Activated T-cell treated with anti-CD3 and anti-CD28 coated beads, Interleukin-2, amount 50 U/mL, for 4 hours (primary cell): ENCODE results near the gene BRAP. TPM values are rescaled to one million over a fixed set of nuclear protein-coding genes. Genes with fewer than 3 reads are reported as not detected.
"Not testable (repeated sequence)": the region's sequence is repeated elsewhere in the genome, so short reads cannot be mapped to it uniquely, and the experiment has no call there.

Source experiments
- ATAC-seq, 2 donors: fragments of 200-7000 bp; cut with Tn5 transposase; one replicate each; pipeline ENCODE4 v1.10.0; 2021
- DNase-seq: peaks from one replicate; pipeline ENCODE4 v3.0.0-alpha.2; 2020
- H3K27me3 Mint-ChIP-seq: one replicate; pipeline ENCODE4 v1.8.0; 2021; ENCODE audit warnings: low read depth, mixed read lengths
- H3K36me3 Mint-ChIP-seq: one replicate; pipeline ENCODE4 v1.8.0; 2022; ENCODE audit warnings: mixed read lengths; ENCODE audit not compliant: insufficient read depth
- H3K4me1 Mint-ChIP-seq: one replicate; pipeline ENCODE4 v1.8.0; 2021; ENCODE audit warnings: low read depth, mixed read lengths
- H3K4me3 Mint-ChIP-seq: one replicate; pipeline ENCODE4 v1.8.0; 2021; ENCODE audit warnings: mild to moderate bottlenecking, moderate library complexity, mixed read lengths
- H3K9me3 Mint-ChIP-seq: one replicate; pipeline ENCODE4 v1.8.0; 2021; ENCODE audit warnings: mixed read lengths
- total RNA-seq, 3 donors: library from RNA; stranded (reverse); gene quantifications; one replicate each; pipeline ENCODE4 v1.2.1, GENCODE V29; 2021

BRAP gene
- total RNA-seq, 3 donors from 2014 or later, result 21.0 to 24.1 (median 23.1) TPM

DNA sequence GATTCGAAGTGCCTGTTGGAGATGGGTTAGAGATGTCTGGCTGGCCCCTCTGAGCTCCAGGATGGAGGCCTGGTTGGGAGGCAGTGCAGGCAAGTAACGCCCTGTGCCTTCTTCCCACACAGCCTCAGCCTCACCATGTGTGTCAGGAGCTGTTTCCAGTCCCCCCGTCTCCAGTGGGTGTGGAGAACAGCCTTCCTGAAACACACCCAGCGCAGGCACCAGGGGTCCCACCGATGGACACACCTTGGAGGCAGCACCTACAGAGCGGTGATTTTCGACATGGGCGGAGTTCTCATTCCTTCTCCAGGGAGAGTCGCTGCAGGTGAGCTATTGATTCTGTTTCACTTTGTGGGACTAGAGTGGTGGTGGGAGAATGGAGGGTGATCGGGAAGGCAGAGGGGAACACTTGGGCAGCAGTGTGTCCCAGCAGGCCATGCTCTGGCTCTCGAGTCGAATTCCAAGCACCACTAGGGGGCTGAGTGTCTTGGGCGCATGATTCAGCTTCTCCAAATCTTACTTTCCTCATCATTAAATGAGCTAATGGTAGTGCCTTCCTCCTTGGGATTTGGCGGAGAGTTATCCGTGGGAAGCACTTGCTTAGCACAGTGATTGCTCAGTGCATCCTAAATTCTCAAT lies 6.9 kb upstream of the BRAP start:
- no peak for ATAC-seq
- H3K27me3 Mint-ChIP-seq, result no peaks in the 10 kb centered on the region
- H3K4me3 Mint-ChIP-seq, result no peak overlapping the region
- peaks cover 1% of the 10 kb centered on the region for H3K4me1 Mint-ChIP-seq
- no peak for DNase-seq
- H3K9me3 Mint-ChIP-seq, result no peaks in the 10 kb centered on the region
- peaks cover 37% of the 10 kb centered on the region for H3K36me3 Mint-ChIP-seq

GRCh38 chr12:111691262-111691661 lies 5.5 kb upstream of the BRAP start:
- H3K4me1 Mint-ChIP-seq, result peaks cover 10% of the 10 kb centered on the region
- no peak overlapping the region for H3K4me3 Mint-ChIP-seq
- H3K9me3 Mint-ChIP-seq, result no peaks in the 10 kb centered on the region
- no peaks in the 10 kb centered on the region for H3K27me3 Mint-ChIP-seq
- ATAC-seq, result no peak
- no peak for DNase-seq
- H3K36me3 Mint-ChIP-seq, result peaks cover 35% of the 10 kb centered on the region

- Mint-ChIP-seq H3K27me3 (no peaks in the 10 kb centered on the region), H3K36me3 (peaks cover 14% of the 10 kb centered on the region), H3K4me1 (peaks cover 30% of the 10 kb centered on the region), H3K4me3 (no peak overlapping the region), H3K9me3 (no peaks in the 10 kb centered on the region)
- DNase-seq, result no peak
- no peak for ATAC-seq
These were observed 2.2 kb upstream of the BRAP start for GRCh38 chr12:111687952-111688351.

- Mint-ChIP-seq H3K4me1 (peaks cover 32% of the 10 kb centered on the region), H3K9me3 (no peaks in the 10 kb centered on the region), H3K27me3 (no peaks in the 10 kb centered on the region), H3K4me3 (peak overlapping the region; percentile 97), H3K36me3 (peaks cover 13% of the 10 kb centered on the region)
- DNase-seq (no peak), ATAC-seq (no peak)
These were observed 1.5 kb upstream of the BRAP start for GRCh38 chr12:111687255-111687654.

DNA sequence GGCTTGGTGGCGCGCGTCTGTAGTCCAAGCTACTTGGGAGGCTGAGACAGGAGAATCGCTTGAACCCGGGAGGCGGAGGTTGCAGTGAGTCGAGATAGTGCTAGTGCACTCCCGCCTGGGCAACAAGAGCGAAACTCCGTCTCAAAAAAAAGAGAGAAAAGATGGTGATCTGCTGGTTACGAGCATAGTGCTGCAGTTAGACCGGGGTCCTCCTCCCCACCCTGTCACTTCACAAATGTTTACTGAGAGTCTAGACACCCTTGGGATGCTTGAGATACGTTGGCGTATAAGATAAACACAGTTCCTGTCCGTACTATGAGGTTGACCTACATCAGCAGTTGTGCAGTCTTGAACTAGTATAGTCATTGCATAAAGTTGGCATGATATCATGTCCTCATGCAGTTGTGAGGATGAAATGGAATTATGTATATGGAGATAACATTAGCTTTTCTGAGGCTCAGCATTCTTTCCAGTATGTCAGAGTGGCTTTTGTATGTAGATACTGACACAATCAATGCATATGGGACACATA lies 884 bp upstream of the BRAP start:
- no peak for ATAC-seq
- H3K4me1 Mint-ChIP-seq, result peaks cover 33% of the 10 kb centered on the region

GRCh38 chr12:111685322-111685810 lies 390 bp downstream of the BRAP start:
- Mint-ChIP-seq H3K36me3 (peaks cover 13% of the 10 kb centered on the region), H3K27me3 (no peaks in the 10 kb centered on the region), H3K9me3 (no peaks in the 10 kb centered on the region), H3K4me1 (peaks cover 33% of the 10 kb centered on the region), H3K4me3 (peak overlapping the region; percentile 97)
- ATAC-seq (peak; percentile 26 to 28), DNase-seq (no peak)

More for the DNA sequence above, 884 bp upstream of the BRAP start:
- peak overlapping the region; percentile 97 for H3K4me3 Mint-ChIP-seq
- no peaks in the 10 kb centered on the region for H3K9me3 Mint-ChIP-seq
- H3K36me3 Mint-ChIP-seq, result peaks cover 18% of the 10 kb centered on the region
- DNase-seq, result no peak
- H3K27me3 Mint-ChIP-seq, result no peaks in the 10 kb centered on the region

- H3K4me1 Mint-ChIP-seq, result peaks cover 33% of the 10 kb centered on the region
- not testable (repeated sequence) for H3K27me3 Mint-ChIP-seq, DNase-seq, H3K9me3 Mint-ChIP-seq, ATAC-seq
- H3K4me3 Mint-ChIP-seq, result peak overlapping the region; percentile 97
- H3K36me3 Mint-ChIP-seq, result peaks cover 13% of the 10 kb centered on the region
These were observed 1.1 kb downstream of the BRAP start for GRCh38 chr12:111684485-111685198.

DNA sequence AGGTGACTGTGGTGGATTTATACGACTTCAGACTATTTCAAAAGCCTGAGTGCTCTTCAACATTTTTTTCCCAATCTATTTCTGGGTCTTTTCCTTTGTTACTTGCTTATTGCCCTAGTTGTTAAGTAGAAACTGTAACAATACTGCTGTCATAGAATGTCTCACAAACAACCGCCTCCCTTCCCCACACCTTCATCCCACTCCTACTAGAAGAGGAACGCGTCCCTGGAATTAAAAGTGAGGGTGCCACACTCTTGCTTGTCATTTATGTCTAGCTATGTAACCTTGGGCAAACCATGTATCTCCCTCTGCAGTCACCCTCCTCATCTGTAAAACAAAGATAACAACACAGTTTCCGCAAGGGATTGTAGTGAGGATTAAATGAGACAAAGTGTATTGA lies 8.6 kb downstream of the BRAP start:
- H3K27me3 Mint-ChIP-seq, result no peaks in the 10 kb centered on the region
- no peak overlapping the region for H3K4me3 Mint-ChIP-seq
- DNase-seq (no peak), ATAC-seq (no peak)
- no peaks in the 10 kb centered on the region for H3K9me3 Mint-ChIP-seq
- peaks cover 29% of the 10 kb centered on the region for H3K36me3 Mint-ChIP-seq
- H3K4me1 Mint-ChIP-seq, result peaks cover 2% of the 10 kb centered on the region

DNA sequence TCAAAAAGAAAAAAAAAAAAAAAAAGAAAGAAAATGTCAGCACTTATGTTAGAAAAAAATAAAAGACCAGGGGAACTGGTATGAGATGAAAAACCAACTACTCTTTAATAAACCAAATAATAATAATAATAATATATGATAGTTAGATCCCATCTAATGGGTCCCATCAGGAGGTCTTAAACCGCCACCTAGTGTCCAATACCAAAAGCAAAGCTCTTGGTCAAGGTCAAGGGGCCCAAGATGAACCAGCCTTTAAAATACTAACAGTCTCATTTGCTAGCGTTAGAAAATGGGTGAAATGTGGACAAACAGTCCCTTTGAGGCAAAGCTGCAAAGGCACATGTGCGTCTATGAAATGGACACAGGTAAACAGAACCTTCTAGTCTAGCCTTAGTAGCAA lies 12.3 kb downstream of the BRAP start:
- H3K27me3 Mint-ChIP-seq, result no peaks in the 10 kb centered on the region
- DNase-seq (no peak), ATAC-seq (no peak)
- H3K36me3 Mint-ChIP-seq, result peaks cover 30% of the 10 kb centered on the region
- no peaks in the 10 kb centered on the region for H3K9me3 Mint-ChIP-seq
- no peaks in the 10 kb centered on the region for H3K4me1 Mint-ChIP-seq
- H3K4me3 Mint-ChIP-seq, result no peak overlapping the region

DNA sequence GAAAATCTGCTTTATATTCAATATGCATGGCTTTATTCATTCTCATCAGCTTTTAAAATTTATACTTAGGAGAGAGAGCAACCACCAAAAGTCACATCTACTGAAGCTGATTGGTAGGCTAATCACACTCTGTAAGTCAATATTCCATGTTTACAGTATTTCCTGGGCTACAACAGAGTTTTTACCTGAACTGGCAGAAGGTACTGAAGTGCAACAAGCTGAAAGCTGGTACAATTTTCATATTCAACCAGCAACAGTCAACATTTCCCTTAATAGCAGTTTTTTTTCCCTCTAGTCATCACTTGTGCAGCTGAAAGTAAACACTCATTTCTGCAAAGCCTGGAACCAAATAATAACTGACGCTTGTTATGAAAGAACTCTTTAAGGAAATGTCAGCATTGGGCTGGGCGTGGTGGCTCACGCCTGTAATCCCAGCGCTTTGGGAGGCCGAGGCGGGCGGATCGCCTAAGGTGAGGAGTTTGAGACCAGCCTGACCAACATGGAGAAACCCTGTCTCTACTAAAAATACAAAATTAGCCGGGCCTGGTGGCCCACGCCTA lies 12.9 kb downstream of the BRAP start:
- Mint-ChIP-seq H3K27me3 (no peaks in the 10 kb centered on the region), H3K36me3 (peaks cover 30% of the 10 kb centered on the region), H3K9me3 (no peaks in the 10 kb centered on the region), H3K4me3 (no peak overlapping the region), H3K4me1 (no peaks in the 10 kb centered on the region)
- no peak for ATAC-seq
- no peak for DNase-seq

DNA sequence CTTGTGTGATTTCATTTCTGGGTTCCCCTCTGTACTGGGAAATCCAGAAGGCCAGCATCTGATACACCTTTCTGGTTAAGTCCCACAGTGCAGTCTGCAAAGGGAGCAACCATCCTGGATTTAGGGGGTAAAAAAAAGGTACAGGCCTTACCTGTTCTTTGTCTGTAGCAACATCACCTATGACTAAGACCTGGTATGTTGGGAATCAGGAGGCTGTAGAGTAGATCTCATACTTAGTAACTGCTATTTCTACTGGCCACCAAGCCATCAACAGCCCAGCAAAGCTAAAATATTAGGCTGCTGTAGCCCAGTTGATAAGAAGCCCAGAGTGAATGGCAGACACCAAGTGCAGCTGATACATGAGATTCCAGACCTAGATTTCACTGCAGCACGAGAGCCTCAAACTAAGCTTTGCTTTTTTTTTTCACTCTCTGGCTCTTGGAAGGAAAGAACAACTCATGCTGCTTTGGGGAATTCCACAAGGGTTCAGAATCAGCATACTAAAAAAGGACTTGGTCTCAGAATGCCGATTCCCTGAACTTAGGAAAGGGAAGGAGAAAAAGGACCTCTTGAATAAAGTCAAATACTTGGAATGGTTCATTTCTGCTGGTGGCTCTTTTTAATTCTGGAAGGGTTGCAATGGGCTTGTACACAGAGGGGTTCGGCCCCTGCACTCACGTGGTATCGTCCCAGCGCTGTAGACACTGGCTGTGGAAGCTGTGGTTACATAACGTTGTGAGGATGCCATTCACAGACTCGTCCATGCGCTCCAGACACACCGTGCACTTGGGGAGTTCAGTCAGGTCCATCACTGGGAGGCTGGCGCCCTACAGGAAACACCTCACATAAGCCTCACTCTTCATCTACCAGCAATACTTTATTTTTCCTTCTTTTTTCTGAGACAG lies 20.5 kb downstream of the BRAP start:
- H3K27me3 Mint-ChIP-seq, result no peaks in the 10 kb centered on the region
- ATAC-seq, result no peak
- DNase-seq, result no peak
- no peak overlapping the region for H3K4me3 Mint-ChIP-seq
- no peaks in the 10 kb centered on the region for H3K9me3 Mint-ChIP-seq
- H3K36me3 Mint-ChIP-seq, result peaks cover 35% of the 10 kb centered on the region
- peaks cover 2% of the 10 kb centered on the region for H3K4me1 Mint-ChIP-seq

DNA sequence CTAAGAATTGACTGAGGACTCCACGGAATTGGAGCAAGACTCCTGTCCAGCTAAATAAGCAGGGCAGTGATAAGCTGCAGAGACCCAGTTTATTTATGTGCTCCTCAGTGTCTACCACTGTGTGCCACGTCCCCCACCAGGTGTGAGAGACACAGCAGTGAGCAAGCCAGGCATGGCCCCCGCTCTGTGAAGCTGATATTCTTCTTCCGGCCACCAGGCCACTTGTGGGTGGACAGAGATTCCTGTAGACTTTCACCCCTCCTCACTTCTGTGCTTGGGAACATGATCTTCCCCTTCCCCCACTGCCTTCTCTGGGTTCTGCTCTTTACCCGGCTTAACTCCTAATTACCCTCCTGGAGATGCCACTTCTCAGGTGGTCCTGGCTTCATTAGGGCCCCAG lies 21.3 kb downstream of the BRAP start:
- no peaks in the 10 kb centered on the region for H3K27me3 Mint-ChIP-seq
- no peak for ATAC-seq
- no peaks in the 10 kb centered on the region for H3K9me3 Mint-ChIP-seq
- H3K4me3 Mint-ChIP-seq, result no peak overlapping the region
- H3K4me1 Mint-ChIP-seq, result peaks cover 2% of the 10 kb centered on the region
- H3K36me3 Mint-ChIP-seq, result peaks cover 30% of the 10 kb centered on the region
- DNase-seq, result no peak

DNA sequence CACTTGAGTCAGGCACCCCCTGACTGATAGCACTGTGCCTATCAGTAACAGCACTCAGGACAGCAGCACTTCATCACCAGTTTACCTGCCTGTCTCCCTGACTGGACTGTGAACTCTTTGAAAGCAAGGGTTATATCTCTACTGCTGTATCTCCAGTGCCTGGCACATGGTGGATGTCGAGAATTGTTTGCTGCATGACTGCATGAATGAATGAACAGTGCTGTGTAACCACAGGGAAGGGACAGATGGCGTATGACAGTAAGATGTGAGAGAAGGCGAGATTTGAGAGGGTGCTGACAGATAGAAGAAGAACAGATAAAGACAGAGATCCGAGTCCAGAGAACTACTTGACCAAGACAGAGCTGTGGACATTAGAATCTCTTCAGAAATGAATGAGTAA lies 29.7 kb downstream of the BRAP start:
- Mint-ChIP-seq H3K36me3 (peaks cover 23% of the 10 kb centered on the region), H3K9me3 (no peaks in the 10 kb centered on the region), H3K4me1 (no peaks in the 10 kb centered on the region), H3K4me3 (no peak overlapping the region), H3K27me3 (no peaks in the 10 kb centered on the region)
- DNase-seq (no peak), ATAC-seq (no peak)

GRCh38 chr12:111655356-111655755 lies 30.4 kb downstream of the BRAP start:
- ATAC-seq (no peak), DNase-seq (no peak)
- H3K4me3 Mint-ChIP-seq, result no peak overlapping the region
- no peaks in the 10 kb centered on the region for H3K27me3 Mint-ChIP-seq
- H3K9me3 Mint-ChIP-seq, result no peaks in the 10 kb centered on the region
- H3K4me1 Mint-ChIP-seq, result no peaks in the 10 kb centered on the region
- H3K36me3 Mint-ChIP-seq, result peaks cover 20% of the 10 kb centered on the region
